Stimulated activated CD8-positive, alpha-beta memory T cell treated with anti-CD3 and anti-CD28 coated beads, Interleukin-4, amount 100 ng/mL, for 4 hours (primary cell): Measurements from ENCODE around the gene PSME1.
"Not testable (repeated sequence)": the region's sequence is repeated elsewhere in the genome, so short reads cannot be mapped to it uniquely, and the experiment has no call there.

ENCODE experiments used
- DNase-seq, 2 donors: peaks; one replicate each; pipeline ENCODE4 v3.0.0-alpha.2; 2020; ENCODE audit warnings: low read depth in 2 of 2, low spot score in 1 of 2

PSME1 gene

DNA sequence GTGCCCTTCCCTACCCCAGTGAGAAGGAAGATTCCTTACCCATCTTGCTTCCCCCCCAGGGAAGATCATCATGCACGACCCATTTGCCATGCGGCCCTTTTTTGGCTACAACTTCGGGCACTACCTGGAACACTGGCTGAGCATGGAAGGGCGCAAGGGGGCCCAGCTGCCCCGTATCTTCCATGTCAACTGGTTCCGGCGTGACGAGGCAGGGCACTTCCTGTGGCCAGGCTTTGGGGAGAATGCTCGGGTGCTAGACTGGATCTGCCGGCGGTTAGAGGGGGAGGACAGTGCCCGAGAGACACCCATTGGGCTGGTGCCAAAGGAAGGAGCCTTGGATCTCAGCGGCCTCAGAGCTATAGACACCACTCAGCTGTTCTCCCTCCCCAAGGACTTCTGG lies 32.5 kb upstream of the PSME1 start:
- DNase-seq, result no peak

GRCh38 chr14:24105609-24106239 lies 30.3 kb upstream of the PSME1 start:
- not testable (repeated sequence) for DNase-seq

DNA sequence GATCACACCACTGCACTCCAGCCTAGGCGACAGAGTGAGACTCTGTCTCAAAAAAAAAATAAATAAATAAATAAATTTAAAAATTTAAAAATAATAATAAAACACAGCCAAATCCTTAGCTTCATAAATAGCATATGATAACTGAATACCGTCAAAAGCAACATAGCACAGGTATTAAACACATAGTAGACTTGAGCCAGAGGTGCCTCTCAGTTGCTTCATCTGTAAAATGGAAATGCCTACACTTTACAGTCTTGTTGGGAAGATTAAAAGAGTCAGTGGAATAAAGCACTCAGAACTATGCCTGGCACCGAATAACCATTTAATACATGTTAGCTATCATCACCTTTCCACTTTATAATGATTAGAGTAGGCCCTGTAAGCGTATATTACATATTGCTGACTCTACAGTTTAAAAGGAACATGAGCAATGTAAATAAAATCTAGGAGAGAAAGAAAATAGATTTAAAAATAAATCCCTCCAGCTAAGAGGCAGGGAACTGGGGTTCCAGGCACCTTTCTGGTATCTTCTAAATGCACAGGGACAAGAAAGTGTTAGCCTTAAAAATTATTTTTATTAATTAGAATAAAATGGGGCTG lies 29.2 kb upstream of the PSME1 start:
- no peak for DNase-seq

DNA sequence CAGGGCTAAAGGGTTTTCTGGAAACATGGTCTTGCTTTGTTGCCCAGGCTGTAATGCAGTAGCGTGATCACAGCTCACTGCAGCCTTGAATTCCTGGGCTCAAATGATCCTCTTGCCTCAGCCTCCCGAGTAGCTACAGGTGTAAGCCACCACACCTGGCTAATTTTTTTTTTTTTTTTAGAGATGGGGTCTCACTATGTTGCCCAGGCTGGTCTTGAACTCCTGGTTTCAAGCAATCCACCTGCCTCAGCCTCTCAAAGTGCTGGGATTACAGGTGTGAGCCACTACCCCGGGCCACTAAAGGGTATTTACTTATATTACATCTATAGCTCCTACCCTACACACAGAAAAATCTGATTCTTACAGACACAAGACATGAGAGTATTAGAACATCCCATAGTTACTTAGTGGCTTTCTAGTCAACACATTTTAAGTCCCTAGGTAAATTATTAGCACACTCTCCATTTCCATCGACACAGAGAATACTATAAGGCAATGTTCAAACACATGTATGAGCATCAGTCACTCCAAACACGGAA lies 27.6 kb upstream of the PSME1 start:
- DNase-seq, result no peak

- DNase-seq, result no peak
Measured at GRCh38 chr14:24110060-24110459, 25.9 kb upstream of the PSME1 start.

DNA sequence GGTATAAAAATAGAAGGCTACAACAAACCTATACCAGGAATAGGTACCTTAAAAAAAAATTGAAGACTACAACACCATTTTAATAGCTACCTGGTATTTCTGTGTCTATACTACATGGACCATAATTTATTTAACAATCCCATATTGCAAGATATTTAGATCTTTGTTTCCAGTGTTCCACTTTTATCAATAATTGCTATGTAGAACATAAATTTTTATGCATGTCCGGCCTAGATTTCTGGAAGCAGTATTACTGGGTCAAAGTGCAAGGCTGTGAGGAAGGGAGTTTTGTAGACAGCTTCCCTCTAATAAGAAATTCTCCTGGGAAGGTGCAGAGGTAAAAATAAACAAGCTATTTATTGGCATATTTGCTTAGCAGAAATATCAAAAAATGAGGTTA lies 25.5 kb upstream of the PSME1 start:
- DNase-seq, result no peak

DNA sequence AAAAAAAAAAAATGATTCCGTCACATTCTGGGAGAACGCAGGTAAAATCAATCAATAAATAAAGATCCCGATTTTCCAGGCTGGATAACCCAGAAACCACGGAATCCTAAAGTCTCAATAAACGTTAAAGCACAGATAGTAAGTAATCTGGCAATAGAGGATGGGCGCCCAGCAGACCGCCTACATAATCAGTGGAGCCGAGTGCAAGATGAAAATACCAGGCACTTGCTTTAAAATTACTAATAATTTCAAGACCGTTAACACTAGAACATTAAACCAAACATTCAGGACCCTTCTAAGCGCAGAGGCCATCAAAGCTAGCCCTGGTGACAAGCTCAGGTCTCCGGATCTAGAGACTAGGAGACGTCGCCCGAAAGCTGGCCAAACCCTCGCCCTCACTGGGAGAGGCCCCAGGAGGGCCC lies 22.6 kb upstream of the PSME1 start:
- DNase-seq, result no peak

- peak; percentile 46 to 59 for DNase-seq
Measured at GRCh38 chr14:24113801-24114531, 22.0 kb upstream of the PSME1 start.

DNA sequence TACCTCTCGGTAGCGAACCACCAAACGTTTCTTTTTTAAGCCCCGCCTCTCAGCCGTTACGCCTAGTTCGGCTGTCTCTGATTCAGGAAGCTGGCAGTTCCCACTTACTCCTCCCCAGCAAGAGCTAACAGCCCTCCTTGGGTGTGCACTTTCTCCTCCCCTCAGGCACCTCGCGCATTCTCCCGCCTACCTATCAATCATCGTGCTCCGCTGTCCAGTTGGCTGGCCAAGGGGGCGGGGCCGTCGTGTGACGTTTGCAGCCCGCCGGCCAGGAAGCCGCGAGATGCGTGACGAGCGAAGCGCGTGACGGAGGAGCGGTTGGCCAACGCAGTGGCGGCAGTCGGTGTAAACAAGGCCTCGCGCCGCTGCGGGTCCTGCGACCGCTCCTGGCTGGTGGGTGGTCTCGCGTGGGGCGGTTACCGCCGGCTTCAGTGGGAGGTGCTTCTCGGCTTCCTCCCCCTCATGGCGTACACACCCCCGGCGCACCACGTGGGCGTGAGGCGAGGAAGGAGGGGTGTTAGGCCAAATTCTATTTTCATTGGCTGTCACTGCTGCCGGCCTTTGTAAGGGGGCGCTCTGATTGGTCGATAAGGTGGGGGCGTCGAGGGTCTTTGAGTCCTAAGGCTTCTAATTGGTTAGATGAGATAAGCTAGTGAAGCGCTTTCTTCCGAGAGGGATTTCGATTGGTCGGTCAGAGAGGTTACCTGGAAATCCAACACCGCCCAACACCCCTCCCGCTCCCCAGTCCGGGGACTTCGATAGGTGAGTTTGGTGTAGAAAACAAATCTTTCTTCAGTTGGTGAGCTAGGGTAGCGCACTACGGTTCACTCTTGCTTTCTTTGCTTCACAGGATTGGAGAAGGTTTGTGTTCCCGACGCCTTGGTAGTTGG lies 21.2 kb upstream of the PSME1 start, which contains the start of the genes DCAF11 and NRL:
Gene DCAF11, plus strand, starts transcription at position 246 of the 890 bp plus-strand sequence. CDS start 818 bp downstream, outside the sequence.
Gene NRL, minus strand, starts transcription at position 418 of the 890 bp plus-strand sequence. CDS start 32,101 bp downstream, outside the sequence.
- peak; percentile 97 to 98 for DNase-seq

DNA sequence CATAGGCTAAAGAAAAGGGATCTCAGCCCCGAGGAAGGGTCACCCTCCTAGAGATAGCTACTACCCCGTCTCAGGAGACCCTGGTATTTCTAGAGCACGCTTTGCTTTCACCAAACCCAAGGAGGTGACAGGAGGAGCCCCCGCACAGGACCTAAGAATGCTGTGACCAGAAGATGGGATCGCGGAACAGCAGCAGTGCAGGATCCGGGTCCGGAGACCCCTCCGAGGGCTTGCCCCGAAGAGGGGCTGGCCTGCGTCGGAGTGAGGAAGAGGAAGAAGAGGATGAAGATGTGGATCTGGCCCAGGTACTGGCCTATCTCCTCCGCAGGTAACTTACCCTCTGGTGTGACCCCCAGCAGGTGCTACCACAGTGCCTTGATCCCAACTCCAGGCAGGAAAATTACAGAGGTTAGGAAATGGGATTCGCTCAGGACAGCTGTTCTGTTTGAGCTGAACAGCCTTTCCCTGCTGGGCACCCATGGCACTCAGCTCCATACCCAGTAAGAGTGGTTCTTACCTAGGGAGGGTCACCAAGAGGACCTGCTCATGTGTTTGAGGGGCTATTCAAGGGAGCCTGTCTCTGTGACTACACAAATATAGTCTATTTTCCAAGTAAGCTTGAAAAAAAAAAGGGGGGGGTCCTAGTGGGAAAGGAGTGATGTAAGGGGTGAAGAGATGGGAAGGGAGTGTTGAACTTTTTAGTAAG lies 20.4 kb upstream of the PSME1 start:
- DNase-seq, result no peak

DNA sequence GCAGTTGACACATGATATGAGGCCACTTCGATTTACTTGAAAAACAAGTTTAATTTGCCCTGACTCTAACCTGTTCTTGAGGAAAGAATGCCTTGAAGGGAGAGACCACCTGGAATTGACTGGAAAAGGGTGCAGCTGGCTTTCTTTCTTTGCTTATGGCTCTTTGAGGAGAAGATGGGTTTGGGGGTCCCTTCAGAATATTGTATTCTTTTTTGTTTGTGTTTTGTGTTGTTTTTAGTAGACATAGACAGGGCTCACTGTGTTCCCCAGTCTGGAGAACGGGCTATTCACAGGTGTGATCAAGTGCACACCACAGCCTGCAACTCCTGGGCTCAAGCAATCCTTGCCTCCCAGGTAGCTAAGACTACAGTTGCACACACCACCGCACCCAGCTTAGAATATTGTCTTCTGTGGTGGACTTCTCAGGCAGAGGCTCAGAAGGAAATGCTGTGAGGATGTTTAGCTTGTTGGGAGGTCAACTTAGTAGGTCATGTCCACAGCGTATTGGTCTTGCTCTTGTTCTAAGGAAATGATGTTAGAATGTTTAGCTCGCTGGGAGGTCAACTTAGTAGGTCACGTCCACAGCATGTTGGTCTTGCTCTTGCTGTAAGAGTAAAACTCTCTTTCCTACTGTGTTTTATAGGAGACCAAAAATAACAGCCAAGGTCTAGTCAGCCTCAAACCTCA lies 19.7 kb upstream of the PSME1 start:
- no peak for DNase-seq

DNA sequence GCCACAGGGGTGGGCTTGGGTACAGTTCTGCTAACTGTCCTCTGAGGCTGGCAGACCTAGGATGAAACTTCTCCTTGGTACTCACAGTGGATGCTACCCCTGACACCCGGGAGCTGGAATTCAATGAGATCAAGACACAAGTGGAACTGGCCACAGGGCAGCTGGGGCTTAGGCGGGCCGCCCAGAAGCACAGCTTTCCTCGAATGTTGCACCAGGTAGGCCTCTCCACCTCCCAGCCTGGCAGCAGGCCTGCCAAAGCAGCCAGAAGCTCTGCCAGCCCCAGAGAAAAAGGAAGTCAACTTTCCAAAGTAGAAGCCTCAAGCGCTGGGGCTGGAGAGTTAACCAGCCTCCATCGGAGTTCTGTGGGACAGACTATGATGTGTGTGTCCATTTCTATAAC lies 18.8 kb upstream of the PSME1 start:
- DNase-seq, result no peak

GRCh38 chr14:24119691-24120090 lies 16.3 kb upstream of the PSME1 start:
- DNase-seq, result no peak

GRCh38 chr14:24121210-24121609 lies 14.8 kb upstream of the PSME1 start:
- no peak for DNase-seq

- DNase-seq, result no peak
Measured at GRCh38 chr14:24122416-24122815, 13.6 kb upstream of the PSME1 start.

DNA sequence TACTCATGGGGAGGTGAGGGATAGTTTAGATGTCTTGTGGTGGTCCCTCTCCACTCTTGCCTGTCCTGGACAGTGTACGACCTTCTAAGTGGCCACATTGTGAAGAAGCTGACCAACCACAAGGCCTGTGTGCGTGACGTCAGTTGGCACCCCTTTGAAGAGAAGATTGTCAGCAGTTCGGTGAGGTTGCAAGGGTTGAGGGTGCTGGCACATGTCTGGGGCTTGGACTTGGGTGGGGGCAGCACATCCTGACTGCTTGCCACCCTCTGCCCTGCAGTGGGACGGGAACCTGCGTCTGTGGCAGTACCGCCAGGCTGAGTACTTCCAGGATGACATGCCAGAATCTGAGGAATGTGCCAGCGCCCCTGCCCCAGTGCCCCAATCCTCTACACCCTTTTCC lies 13.1 kb upstream of the PSME1 start:
- DNase-seq, result no peak

DNA sequence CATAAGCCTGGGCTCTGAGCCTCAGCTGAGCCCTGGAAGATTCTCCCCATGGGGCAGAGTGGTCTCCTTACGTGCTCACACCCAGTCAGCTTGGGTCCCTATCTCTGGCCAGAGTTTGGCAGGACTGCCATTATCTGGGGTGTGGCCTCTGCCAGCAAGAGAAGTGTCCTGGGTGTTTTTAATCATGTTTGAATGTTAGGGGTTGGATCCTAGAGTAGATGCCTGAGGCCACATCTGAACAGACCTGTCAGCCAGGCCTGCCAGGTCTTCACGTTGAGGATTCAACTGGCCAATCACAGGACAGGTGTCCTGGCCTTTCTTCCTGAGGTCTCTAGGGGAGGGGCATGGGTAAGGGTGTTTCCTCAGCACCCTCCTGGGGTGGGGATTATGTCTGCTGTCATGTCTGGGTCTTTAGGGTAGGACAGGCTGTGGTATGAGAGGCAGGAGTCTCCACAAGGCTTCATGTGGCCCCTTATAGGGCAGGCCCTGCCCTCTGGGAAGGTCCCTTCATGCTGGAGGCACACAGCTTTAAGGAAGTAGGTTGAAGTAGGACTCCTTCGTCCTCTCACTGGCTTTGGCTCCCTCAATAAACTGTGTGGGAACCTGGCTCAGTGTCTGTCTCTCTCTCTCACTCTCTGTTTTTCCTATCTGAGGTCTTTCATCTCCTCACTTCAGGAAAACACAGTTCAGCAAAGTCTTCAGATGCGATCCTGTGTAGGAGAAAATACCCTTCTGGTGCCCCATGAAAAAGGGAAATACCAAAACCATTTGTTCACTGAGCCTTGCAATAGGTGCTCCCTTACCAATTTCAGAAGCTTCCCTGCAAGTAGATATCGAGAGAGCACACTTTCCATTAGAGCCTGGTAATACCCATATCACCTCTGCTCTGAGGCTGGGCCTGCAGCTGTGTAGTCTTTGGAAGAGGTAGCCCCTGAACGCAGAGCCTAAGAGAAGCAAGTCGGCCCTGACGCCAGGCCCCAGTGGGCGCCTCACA lies 12.3 kb upstream of the PSME1 start:
- DNase-seq, result no peak

- no peak for DNase-seq
Measured at GRCh38 chr14:24126939-24127338, 9.1 kb upstream of the PSME1 start.

DNA sequence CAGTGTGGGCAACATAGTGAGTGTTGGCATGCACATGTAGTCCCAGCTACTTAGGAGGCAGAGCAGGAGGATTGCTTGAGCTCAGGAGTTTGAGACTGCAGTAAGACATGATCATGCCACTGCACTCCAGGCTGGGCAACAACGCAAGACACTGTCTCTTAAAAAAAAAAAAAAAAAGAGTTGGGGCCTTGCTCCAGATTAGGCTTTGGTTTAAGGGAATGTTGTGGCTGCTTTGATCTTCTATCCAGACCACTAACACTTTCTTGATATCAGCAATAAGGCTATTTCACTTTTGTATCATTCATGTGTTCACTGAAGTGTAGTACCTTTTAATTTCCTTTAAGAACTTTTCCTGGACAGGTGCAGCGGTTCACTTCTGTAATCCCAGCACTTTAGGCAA lies 8.3 kb upstream of the PSME1 start:
- DNase-seq, result no peak
